NCI-H69 (cell line): ENCODE results near the gene HGF.
"Not testable (repeated sequence)": the region's sequence is repeated elsewhere in the genome, so short reads cannot be mapped to it uniquely, and the experiment has no call there.

Source experiments
- DNase-seq: peaks from one replicate; lab custom pipeline; 2025; lab: John Stamatoyannopoulos, UW

HGF gene

GRCh38 chr7:81776161-81776560, 6.3 kb upstream of the HGF start:
- DNase-seq = no peak

- DNase-seq = no peak
Measured at GRCh38 chr7:81775560-81775959, 5.7 kb upstream of the HGF start.

- no peak for DNase-seq
Measured at GRCh38 chr7:81774551-81774950, 4.7 kb upstream of the HGF start.

GRCh38 chr7:81770728-81771223, 929 bp upstream of the HGF start:
- DNase-seq = no peak

GRCh38 chr7:81768951-81769778, 682 bp downstream of the HGF start:
- no peak for DNase-seq

- DNase-seq = no peak
Measured at GRCh38 chr7:81767926-81768325, 1.9 kb downstream of the HGF start.

GRCh38 chr7:81761821-81762220, 8.0 kb downstream of the HGF start:
- no peak for DNase-seq

- DNase-seq = no peak
Measured at GRCh38 chr7:81761031-81761430, 8.8 kb downstream of the HGF start.

- no peak for DNase-seq
Measured at GRCh38 chr7:81754918-81755696, 14.7 kb downstream of the HGF start.

GRCh38 chr7:81753392-81753791, 16.5 kb downstream of the HGF start:
- DNase-seq = no peak

- DNase-seq = no peak
Measured at GRCh38 chr7:81752318-81752714, 17.5 kb downstream of the HGF start.

- DNase-seq = no peak
Measured at GRCh38 chr7:81751619-81752317, 18.1 kb downstream of the HGF start.

GRCh38 chr7:81745637-81746036, 24.2 kb downstream of the HGF start:
- DNase-seq = no peak

GRCh38 chr7:81744389-81744788, 25.5 kb downstream of the HGF start:
- peak; percentile 52 for DNase-seq

GRCh38 chr7:81743665-81744064, 26.2 kb downstream of the HGF start:
- no peak for DNase-seq

GRCh38 chr7:81743201-81743600, 26.6 kb downstream of the HGF start:
- no peak for DNase-seq

- DNase-seq = no peak
Measured at GRCh38 chr7:81740403-81740802, 29.4 kb downstream of the HGF start.

- no peak for DNase-seq
Measured at GRCh38 chr7:81736091-81736490, 33.8 kb downstream of the HGF start.

GRCh38 chr7:81725812-81726127, 44.1 kb downstream of the HGF start:
- DNase-seq = no peak

GRCh38 chr7:81725003-81725811, 44.6 kb downstream of the HGF start:
- DNase-seq = no peak

- not testable (repeated sequence) for DNase-seq
Measured at GRCh38 chr7:81722250-81722649, 47.6 kb downstream of the HGF start.

- no peak for DNase-seq
Measured at GRCh38 chr7:81721437-81721836, 48.4 kb downstream of the HGF start.
